Gastroesophageal sphincter (tissue), 4 donors: ENCODE measurements around the gene IGHMBP2. TPM values are rescaled to one million over a fixed set of nuclear protein-coding genes. Genes with fewer than 3 reads are reported as not detected.

Source experiments
- ATAC-seq: fragments of 150-250 bp; one replicate; pipeline ENCODE4 v1.9.1; 2016; ENCODE audit warnings: mild to moderate bottlenecking, moderate library complexity
- H3K27ac ChIP-seq, 4 donors: fragments of 200-600 bp; sonication (generic) in 3 of 4; 1 replicate in 3 of 4; 2 replicates in 1 of 4; pipeline ENCODE4 v1.5.1; 2016 to 2019
- H3K27me3 ChIP-seq: fragments of 200-600 bp; sonication (generic); one replicate; pipeline ENCODE4 v1.5.1; 2019
- H3K36me3 ChIP-seq, 2 donors: fragments of 200-600 bp; sonication (generic); one replicate each; pipeline ENCODE4 v1.5.1; 2019; ENCODE audit warnings: control low read depth in 1 of 2
- H3K4me1 ChIP-seq, 3 donors: fragments of 200-600 bp; sonication (generic); 1 replicate in 2 of 3; 2 replicates in 1 of 3; pipeline ENCODE4 v1.5.1; 2016 to 2019; ENCODE audit warnings: control low read depth in 2 of 3
- H3K4me3 ChIP-seq, 2 donors: fragments of 200-600 bp; sonication (generic); one replicate each; pipeline ENCODE4 v1.5.1; 2019; ENCODE audit warnings: mild to moderate bottlenecking in 1 of 2, moderate library complexity in 1 of 2
- H3K9me3 ChIP-seq, 3 donors: fragments of 200-600 bp; sonication (generic); one replicate each; pipeline ENCODE4 v1.5.1; 2017 to 2019; ENCODE audit warnings: control low read depth in 2 of 3
- CTCF ChIP-seq, 4 experiments: fragments of 200-600 bp in 2 of 4; fragments of 450-650 bp in 2 of 4; sonication (generic) in 1 of 4; IDR thresholded peaks; one replicate each; pipeline ENCODE4 v1.5.1; 2017 to 2019; ENCODE audit warnings: antibody characterized with exemption in 4 of 4, mild to moderate bottlenecking in 2 of 4, moderate library complexity in 2 of 4
- EP300 ChIP-seq: sonication (generic); formaldehyde crosslinking; IDR thresholded peaks from one replicate; pipeline ENCODE4 v1.6.1; 2017; ENCODE audit warnings: antibody characterized with exemption, mild to moderate bottlenecking
- POLR2A ChIP-seq, 2 donors: fragments of 450-650 bp; IDR thresholded peaks; one replicate each; pipeline ENCODE4 v1.6.1; 2017; ENCODE audit warnings: antibody characterized with exemption in 2 of 2, mild to moderate bottlenecking in 2 of 2, moderate library complexity in 1 of 2
- POLR2AphosphoS5 ChIP-seq: sonication (generic); formaldehyde crosslinking; IDR thresholded peaks from one replicate; pipeline ENCODE4 v1.6.1; 2017; ENCODE audit warnings: antibody characterized with exemption
- WGBS, 2 donors: methylation state at CpG; one replicate each; pipeline ENCODE4 v1.1.5; 2018; ENCODE audit warnings: low coverage in 1 of 2; 5-methylcytosine and 5-hydroxymethylcytosine counted together
- total RNA-seq, 4 donors: library from RNA; depleted of rRNA; stranded (reverse); fragments of >200 nt; gene quantifications; one replicate each; pipeline ENCODE4 v1.1.0, GENCODE V29; 2016

The IGHMBP2 gene
- total RNA-seq, 4 donors from 2014 or later = 20.9 to 31.8 (median 24.9) TPM

GRCh38 chr11:68914761-68915160, 11.1 kb downstream of the IGHMBP2 start:
- H3K27me3 ChIP-seq = no peaks in the 10 kb centered on the region
- no peaks in the 10 kb centered on the region for H3K4me1 ChIP-seq
- no peak for TF ChIP-seq EP300
- no peak for TF ChIP-seq CTCF (IDR thresholded peaks at IDR 0.05)
- TF ChIP-seq POLR2A (IDR thresholded peaks at IDR 0.05) = no peak
- no peak for TF ChIP-seq POLR2AphosphoS5
- peaks cover 0 to 99% of the 10 kb centered on the region in 2 donors for H3K36me3 ChIP-seq
- H3K9me3 ChIP-seq = no peaks in the 10 kb centered on the region
- ATAC-seq = no peak
- no peak overlapping the region for H3K4me3 ChIP-seq
- H3K27ac ChIP-seq = no peak overlapping the region
- WGBS, 2 donors = 90 to 92% methylated on average over 4 to 6 of the region's 15 CpGs

- Histone ChIP-seq H3K36me3 (peaks cover 0 to 99% of the 10 kb centered on the region in 2 donors), H3K4me3 (no peak overlapping the region), H3K27ac (no peak overlapping the region), H3K4me1 (peaks cover 0 to 14% (median 0%) of the 10 kb centered on the region in 3 donors), H3K27me3 (no peaks in the 10 kb centered on the region), H3K9me3 (no peaks in the 10 kb centered on the region)
- no peak for TF ChIP-seq CTCF (IDR thresholded peaks at IDR 0.05)
- no peak for TF ChIP-seq POLR2AphosphoS5
- TF ChIP-seq EP300 = no peak
- TF ChIP-seq POLR2A (IDR thresholded peaks at IDR 0.05) = no peak
- no peak for ATAC-seq
- 100% methylated on average over 1 of the region's 13 CpGs; no CpG with 5 or more reads in 1 of the 2 donors for WGBS, 2 donors
These were observed 12.7 kb downstream of the IGHMBP2 start for GRCh38 chr11:68916439-68916838.

DNA sequence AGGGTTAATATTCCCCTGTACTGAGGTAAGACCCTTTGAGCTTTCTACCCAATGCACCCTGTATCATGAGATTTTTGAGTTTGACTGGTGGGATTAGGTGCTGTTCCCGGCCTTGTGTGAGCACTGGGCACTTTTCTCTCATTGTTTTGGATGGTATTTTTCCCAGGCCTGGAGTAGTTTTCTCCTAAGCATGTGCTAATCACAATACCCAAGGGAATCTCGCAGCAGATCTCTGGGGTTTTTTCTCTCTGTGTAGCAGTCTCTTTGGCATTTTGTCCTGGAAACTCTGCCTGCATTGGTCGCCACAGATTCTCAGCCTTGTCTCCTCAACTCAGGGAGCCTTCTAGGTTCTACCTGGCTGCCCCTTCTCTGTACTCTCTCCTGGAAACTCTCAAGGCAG, 19.9 kb downstream of the IGHMBP2 start:
- Histone ChIP-seq H3K27me3 (no peaks in the 10 kb centered on the region), H3K36me3 (peaks cover 0 to 88% of the 10 kb centered on the region in 2 donors), H3K4me3 (no peak overlapping the region), H3K27ac (peak overlapping the region; percentile 66 to 93 (median 82)), H3K9me3 (peaks cover 0 to 20% (median 0%) of the 10 kb centered on the region in 3 donors), H3K4me1 (peaks cover 4 to 60% (median 14%) of the 10 kb centered on the region in 3 donors)
- no peak for TF ChIP-seq POLR2A (IDR thresholded peaks at IDR 0.05)
- TF ChIP-seq EP300 = no peak
- no peak for TF ChIP-seq CTCF (IDR thresholded peaks at IDR 0.05)
- no peak for TF ChIP-seq POLR2AphosphoS5
- WGBS, 2 donors = 17 to 38% methylated on average over 1 to 3 of the region's 3 CpGs
- no peak for ATAC-seq

DNA sequence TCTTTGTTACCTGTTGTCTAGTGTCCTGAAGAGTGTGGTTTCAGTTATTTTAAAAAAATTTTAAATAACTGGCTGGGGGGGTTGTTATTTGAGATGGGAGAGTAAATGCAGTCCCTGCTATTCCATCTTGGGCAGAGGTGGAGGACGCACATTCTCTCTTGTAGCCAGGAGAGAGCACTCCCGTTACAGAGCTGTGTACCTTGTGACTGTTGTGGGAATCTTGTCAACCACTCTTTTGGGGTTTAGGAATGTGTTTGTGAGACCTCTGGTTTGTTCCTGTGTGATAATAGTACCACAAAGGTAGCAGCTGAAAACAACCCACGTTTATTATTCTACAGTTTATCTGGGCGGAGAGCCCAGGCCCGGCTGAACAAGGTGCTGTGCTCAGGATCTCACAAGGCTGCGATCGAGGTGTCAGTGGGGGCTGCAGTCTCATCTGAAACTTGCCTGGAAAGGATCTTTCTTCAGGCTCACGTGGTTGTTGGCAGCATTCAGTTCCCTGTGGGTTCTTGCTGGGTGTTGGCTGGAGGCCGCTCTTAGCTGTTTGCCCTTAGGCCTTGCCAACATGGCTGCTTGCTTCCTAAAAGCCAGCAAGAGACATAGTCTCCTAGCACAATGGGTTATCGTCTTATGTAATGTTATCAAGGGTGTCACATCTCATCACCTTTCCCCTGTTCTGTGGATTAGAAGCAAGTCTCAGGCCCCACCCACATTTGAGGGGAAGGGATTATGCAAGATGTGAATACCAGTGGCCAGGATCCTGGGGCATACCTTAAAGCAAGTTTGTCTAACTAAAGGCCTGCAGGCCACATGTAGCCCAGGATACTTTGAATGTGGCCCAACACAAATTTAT, 20.6 kb downstream of the IGHMBP2 start:
- Histone ChIP-seq H3K27ac (peak overlapping the region; percentile 66 to 93 (median 82)), H3K36me3 (peaks cover 0 to 88% of the 10 kb centered on the region in 2 donors), H3K4me1 (peaks cover 4 to 67% (median 21%) of the 10 kb centered on the region in 3 donors), H3K4me3 (no peak overlapping the region), H3K27me3 (no peaks in the 10 kb centered on the region), H3K9me3 (peaks cover 0 to 20% (median 0%) of the 10 kb centered on the region in 3 donors)
- ATAC-seq = peak; percentile 72
- 22 to 61% methylated on average over 4 to 7 of the region's 10 CpGs for WGBS, 2 donors
- peak in 2 of 4 experiments; percentile 27 to 49 for TF ChIP-seq CTCF (IDR thresholded peaks at IDR 0.05)
- TF ChIP-seq POLR2A (IDR thresholded peaks at IDR 0.05) = no peak

DNA sequence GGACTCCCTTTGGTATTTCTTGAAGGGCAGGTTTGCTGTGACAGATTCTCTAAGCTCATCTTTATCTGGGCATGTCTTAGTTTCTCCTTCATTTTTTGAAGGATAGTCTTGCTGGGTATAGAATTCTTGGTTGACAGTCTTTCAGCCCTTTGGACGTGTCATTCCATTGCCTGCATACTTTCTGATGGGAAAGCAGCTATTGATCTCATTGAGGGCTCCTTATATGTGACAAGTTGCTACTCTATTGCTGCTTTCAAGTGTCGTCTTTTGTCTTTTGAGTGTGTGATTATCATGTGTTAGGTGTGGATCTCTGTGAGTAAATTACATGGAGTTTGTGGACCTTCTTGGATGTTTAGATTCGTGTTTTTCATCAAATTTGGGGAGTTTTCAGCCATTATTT, 21.9 kb downstream of the IGHMBP2 start:
- Histone ChIP-seq H3K4me1 (peaks cover 4 to 73% (median 21%) of the 10 kb centered on the region in 3 donors), H3K27me3 (no peaks in the 10 kb centered on the region), H3K27ac (peak overlapping the region in 3 of 4 donors; percentile 66 to 93 (median 85)), H3K9me3 (peaks cover 0 to 20% (median 0%) of the 10 kb centered on the region in 3 donors), H3K36me3 (peaks cover 0 to 89% of the 10 kb centered on the region in 2 donors), H3K4me3 (no peak overlapping the region)
- WGBS, 2 donors = 89 to 91% methylated on average over 3 of the region's 3 CpGs
- ATAC-seq = no peak
- TF ChIP-seq POLR2AphosphoS5 = no peak
- no peak for TF ChIP-seq EP300
- no peak for TF ChIP-seq CTCF (IDR thresholded peaks at IDR 0.05)
- no peak for TF ChIP-seq POLR2A (IDR thresholded peaks at IDR 0.05)
